Ramos (cell line): Measurements from ENCODE around the gene THEM4.

Source experiments
- in situ Hi-C: fragments of 300-500 bp; cut with MboI; formaldehyde crosslinking; loops from one replicate; pipeline ENCODE4 v1.14.3; 2022; ENCODE audit warnings: low sequenced_read_pairs; ENCODE audit not compliant: unreplicated experiment

THEM4 gene

DNA sequence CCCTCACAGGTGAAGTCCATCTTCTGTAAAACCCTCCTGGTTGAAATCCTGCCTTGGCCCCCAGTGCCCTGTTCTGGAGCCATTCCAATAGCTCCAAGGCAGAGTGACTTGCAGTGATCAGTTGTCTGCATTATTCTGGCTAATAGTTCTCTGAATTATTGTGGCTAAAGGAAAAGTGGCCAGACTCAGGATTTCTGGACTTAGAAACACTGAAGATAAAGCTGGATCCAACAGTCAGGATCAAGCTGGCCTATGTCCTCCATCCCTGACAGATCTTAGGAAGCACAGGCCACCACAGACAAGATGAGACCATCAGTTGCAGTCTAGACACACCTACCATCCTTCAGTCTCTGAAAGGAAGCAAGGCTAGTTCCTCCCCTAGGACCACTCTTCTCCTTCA lies 68.9 kb downstream of the THEM4 start:
- in situ Hi-C loops = no loop called here

DNA sequence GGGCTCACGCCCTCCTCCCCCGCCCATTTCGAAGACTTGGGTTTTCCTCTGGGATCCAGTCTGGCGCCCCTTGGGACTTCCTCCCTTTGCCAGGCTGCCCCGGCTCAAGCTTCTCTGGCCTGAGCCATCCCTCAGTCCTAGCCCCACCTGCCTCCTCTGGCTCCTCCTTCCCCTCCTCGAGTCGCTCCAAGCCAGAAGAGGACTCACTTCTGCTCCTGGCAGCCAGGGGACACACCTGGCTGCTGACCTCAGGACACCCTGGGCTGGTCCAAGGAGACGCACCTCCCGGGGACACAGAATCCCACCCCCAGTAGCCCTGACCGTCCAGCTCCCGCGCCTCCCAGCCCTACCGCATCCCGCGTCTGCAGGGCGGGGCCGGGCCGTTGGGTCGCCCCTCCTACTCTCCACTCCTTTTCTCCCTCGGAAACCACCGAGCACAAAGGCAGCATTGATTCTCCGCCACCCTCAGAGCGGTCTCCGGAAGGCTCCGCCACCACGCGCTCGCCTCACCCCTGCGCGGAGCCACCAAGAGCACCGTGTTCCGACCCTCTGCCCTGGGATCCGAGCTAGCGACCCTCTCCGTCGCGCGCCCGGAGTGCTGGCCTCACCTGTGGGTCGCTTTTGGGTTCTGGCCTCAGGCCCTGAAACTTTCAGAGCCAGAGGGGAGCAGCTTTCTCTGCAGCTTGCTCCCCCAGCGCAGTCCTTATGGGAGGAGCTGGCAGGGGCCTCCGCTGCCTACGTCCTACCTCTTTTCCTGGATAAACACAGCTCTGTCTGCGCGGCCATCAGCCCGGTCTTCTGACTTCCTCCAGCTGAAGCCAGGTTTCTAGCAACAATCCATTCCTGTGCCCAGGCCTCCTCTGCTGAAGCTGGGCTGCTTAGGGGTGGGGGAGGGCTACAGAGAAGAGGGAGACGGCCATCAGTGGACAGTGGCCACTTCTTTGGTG lies 69.6 kb downstream of the THEM4 start, which contains the start of gene C2CD4D:
Gene C2CD4D, minus strand, starts transcription at position 364 of the 947 bp plus-strand sequence. CDS start 831 bp downstream, outside the sequence.
- in situ Hi-C loops = no loop called here

DNA sequence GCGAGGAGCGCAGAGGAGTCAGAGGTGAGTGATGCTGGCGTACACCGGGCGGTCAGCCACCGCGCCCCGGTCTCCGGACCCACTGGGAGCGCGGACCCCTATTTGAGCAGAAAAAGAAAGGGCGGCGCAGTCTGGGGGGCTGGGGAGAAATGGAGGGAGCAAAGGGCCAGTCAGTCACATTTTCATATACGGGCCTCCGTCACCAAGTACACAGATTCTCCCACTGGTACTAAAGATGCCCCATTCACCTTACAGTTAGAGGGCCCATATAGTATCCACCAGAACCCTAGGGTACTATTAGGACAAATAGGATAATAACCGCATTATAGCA lies 70.3 kb downstream of the THEM4 start:
- in situ Hi-C loops = no loop called here

GRCh38 chr1:151838222-151839081 lies 70.9 kb downstream of the THEM4 start:
- in situ Hi-C loops = no loop called here

DNA sequence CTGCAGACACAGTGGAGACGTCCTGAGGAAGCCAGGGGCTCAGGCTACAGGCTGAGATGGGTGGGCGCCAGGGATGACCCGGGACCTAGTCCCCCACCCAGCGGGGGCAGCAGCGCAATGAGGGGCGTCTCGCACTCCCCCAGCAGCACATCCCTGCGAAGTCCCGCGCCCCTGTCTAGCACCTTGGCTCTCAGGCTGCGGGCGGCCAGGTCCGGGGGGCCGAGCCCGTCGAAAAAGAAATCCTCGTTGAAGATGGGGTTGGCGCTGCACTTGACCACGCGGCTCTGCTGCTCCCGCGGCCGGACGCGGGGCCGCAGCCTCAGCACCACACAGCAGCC lies 71.5 kb downstream of the THEM4 start:
- in situ Hi-C loops = no loop called here

- in situ Hi-C loops = no loop called here
Observed at GRCh38 chr1:151837197-151837596, 72.1 kb downstream of the THEM4 start.

DNA sequence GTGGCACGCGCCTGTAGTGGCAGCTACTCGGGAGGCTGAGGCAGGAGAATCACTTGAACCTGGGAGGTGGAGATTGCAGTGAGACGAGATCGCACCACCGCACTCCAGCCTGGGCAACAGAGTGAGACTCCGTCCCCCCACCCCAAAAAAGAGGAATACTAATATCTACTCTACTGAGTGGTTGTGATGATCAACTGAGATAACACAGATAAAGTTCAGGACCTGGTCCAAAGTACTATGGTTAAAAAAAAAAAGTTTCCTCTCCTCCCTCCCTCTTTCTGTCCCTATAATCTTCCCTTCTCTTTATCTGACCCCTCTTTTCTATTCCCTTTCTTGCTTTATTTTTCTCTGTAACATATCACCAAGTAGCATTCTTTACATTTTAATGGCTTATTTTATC lies 73.7 kb downstream of the THEM4 start:
- in situ Hi-C loops = no loop called here

GRCh38 chr1:151834239-151834638 lies 75.1 kb downstream of the THEM4 start:
- in situ Hi-C loops = no loop called here

- in situ Hi-C loops = no loop called here
Observed at GRCh38 chr1:151833172-151833900, 76.0 kb downstream of the THEM4 start.

GRCh38 chr1:151832318-151832980 lies 76.9 kb downstream of the THEM4 start:
- in situ Hi-C loops = no loop called here

DNA sequence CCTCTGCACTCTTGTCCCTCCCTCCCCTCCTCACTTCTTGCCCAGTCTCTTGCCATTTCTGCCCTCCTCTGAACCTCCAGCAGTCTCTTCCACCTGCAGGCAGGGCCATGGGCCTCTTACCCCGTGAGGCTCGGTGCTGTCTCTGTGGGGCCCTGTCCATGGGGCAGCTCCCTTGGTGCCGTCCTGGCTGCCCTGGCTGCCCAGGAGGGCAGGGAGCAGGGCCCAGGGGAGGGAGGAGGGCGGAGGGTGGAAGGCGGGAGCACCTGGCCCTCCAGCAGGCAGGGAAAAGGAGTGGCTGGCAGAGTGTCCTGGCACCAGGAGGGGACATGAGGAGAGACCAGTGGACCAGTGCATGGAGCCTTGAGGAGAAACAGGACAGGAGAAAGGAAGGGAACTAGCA lies 77.7 kb downstream of the THEM4 start, which contains the start of gene RORC:
Gene RORC, minus strand, starts transcription at position 198 of the 400 bp plus-strand sequence. Its CDS starts 38 bp downstream, at position 160.
- in situ Hi-C loops = no loop called here

DNA sequence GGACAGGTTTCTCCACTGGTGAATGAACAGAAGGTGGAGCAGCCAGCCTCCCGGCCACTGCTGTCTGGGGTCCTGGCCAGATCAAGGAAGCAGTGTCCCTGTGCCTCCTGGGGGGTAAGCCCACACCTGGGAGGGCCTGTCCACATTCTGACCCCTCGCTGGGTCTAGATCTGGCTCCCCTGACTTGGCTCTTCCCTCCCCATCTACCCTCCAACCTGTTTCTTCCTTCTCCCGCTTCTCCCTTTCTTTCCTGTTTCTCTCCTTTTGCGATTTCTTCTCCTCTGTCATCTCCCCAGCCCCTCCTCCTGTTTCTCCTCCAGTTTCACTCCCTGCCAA lies 78.1 kb downstream of the THEM4 start:
- in situ Hi-C loops = no loop called here

- in situ Hi-C loops = no loop called here
Observed at GRCh38 chr1:151830055-151830454, 79.3 kb downstream of the THEM4 start.

DNA sequence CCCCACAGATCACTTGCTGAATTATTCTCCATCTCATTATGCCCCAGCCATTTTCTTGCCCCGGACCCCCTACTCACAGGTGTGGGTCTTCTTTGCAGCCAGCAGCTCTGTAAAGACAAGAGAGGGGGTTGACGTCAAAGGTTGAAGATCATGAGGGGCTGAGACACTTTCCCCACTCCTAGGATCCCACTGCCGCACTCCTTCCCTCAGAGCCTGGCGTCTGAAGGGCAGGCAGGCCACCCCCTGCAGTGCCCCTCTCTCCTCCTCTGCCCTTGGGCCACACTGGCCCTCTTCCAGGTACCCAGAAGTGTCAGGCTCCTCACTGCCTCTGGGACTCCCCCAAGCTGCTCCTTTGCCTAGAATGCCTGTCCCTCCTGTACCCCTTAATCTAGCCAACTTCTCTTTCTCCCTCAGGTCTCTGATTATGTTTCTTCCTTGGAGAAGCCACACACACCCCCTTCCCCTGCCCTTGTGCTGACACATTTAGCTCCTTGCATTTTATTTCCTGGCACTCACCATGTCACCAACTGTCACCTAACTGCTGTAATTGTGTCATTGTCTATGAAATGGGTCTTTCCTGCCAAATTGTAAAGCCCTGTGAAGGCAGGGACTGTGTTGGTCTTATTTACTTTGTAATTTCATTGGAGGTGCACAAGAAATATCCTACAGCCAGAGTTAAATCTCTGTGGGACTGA lies 79.8 kb downstream of the THEM4 start:
- in situ Hi-C loops = no loop called here

- in situ Hi-C loops = no loop called here
Observed at GRCh38 chr1:151828921-151829320, 80.4 kb downstream of the THEM4 start.

GRCh38 chr1:151827853-151828252 lies 81.5 kb downstream of the THEM4 start:
- in situ Hi-C loops = no loop called here

- in situ Hi-C loops = no loop called here
Observed at GRCh38 chr1:151825751-151826660, 83.3 kb downstream of the THEM4 start.

- in situ Hi-C loops = no loop called here
Observed at GRCh38 chr1:151825204-151825603, 84.1 kb downstream of the THEM4 start.
